Neural cell (in vitro differentiated cells): ENCODE measurements around the gene TEAD4.

Source experiments
- EP300 ChIP-seq: fragments of 450-650 bp; conservative IDR thresholded peaks from 2 replicates; pipeline ENCODE4 v1.6.1; 2014; ENCODE audit warnings: antibody characterized with exemption, mild to moderate bottlenecking, moderate library complexity; ENCODE audit not compliant: poor library complexity, severe bottlenecking
- EZH2 ChIP-seq: fragments of 200-600, 300-800 bp; shearing (Covaris generic), sonication (generic); IDR thresholded peaks from 2 replicates; pipeline ENCODE4 v1.6.1; 2014; ENCODE audit warnings: antibody characterized with exemption, low read length, borderline replicate concordance, mild to moderate bottlenecking; ENCODE audit not compliant: insufficient read depth, poor library complexity, severe bottlenecking
- MXI1 ChIP-seq: fragments of 450-650 bp; conservative IDR thresholded peaks from 2 replicates; pipeline ENCODE4 v1.6.1; 2014; ENCODE audit warnings: antibody characterized with exemption, mild to moderate bottlenecking; ENCODE audit not compliant: poor library complexity, severe bottlenecking
- POLR2AphosphoS5 ChIP-seq: IDR thresholded peaks from 2 replicates; pipeline ENCODE4 v1.6.1; 2012
- RAD21 ChIP-seq: fragments of 450-650 bp; conservative IDR thresholded peaks from 2 replicates; pipeline ENCODE4 v1.6.1; 2014; ENCODE audit warnings: antibody characterized with exemption, mild to moderate bottlenecking, moderate library complexity
- SMC3 ChIP-seq: fragments of 450-650 bp; conservative IDR thresholded peaks from 2 replicates; pipeline ENCODE4 v1.6.1; 2014; ENCODE audit warnings: antibody characterized with exemption, mild to moderate bottlenecking, moderate library complexity; ENCODE audit not compliant: poor library complexity
- TAF1 ChIP-seq: IDR thresholded peaks from 2 replicates; pipeline ENCODE4 v1.6.1; 2012; ENCODE audit warnings: low read depth
- TF ChIP-seq, protein P1 (sequence below): fragments of 450-650 bp; IDR thresholded peaks from 2 replicates; pipeline ENCODE4 v1.5.1; 2014; ENCODE audit warnings: antibody characterized with exemption, mild to moderate bottlenecking, moderate library complexity; ENCODE audit not compliant: poor library complexity, severe bottlenecking
- TF ChIP-seq, protein P2 (sequence below): IDR thresholded peaks from 2 replicates; pipeline ENCODE4 v1.6.1; 2012; ENCODE audit warnings: borderline replicate concordance

DNA sequence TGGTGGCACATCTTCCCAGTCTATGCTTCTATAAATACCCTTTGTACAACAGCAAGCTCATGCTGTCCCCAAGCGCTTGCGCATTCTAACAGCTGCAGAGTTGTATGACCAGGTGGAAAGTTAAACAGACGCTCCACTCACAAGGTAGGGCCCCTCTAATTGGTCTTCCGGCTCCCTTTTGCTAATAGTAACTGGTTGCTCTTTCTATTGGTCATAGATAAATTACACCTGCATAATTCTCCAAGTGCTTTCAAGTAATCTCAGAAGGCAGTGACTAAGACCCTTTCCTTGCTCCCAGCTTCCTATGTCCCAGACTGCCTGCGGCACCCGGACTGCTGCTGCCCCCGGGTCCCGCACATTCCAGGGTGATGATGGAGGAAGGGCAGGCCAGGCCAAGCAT is 111.9 kb downstream of the TEAD4 start:
- TF ChIP-seq, protein P1, sequence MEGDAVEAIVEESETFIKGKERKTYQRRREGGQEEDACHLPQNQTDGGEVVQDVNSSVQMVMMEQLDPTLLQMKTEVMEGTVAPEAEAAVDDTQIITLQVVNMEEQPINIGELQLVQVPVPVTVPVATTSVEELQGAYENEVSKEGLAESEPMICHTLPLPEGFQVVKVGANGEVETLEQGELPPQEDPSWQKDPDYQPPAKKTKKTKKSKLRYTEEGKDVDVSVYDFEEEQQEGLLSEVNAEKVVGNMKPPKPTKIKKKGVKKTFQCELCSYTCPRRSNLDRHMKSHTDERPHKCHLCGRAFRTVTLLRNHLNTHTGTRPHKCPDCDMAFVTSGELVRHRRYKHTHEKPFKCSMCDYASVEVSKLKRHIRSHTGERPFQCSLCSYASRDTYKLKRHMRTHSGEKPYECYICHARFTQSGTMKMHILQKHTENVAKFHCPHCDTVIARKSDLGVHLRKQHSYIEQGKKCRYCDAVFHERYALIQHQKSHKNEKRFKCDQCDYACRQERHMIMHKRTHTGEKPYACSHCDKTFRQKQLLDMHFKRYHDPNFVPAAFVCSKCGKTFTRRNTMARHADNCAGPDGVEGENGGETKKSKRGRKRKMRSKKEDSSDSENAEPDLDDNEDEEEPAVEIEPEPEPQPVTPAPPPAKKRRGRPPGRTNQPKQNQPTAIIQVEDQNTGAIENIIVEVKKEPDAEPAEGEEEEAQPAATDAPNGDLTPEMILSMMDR = no peak
- no peak for TF ChIP-seq RAD21
- TF ChIP-seq SMC3 = no peak
- no peak for TF ChIP-seq POLR2AphosphoS5
- TF ChIP-seq, protein P2, sequence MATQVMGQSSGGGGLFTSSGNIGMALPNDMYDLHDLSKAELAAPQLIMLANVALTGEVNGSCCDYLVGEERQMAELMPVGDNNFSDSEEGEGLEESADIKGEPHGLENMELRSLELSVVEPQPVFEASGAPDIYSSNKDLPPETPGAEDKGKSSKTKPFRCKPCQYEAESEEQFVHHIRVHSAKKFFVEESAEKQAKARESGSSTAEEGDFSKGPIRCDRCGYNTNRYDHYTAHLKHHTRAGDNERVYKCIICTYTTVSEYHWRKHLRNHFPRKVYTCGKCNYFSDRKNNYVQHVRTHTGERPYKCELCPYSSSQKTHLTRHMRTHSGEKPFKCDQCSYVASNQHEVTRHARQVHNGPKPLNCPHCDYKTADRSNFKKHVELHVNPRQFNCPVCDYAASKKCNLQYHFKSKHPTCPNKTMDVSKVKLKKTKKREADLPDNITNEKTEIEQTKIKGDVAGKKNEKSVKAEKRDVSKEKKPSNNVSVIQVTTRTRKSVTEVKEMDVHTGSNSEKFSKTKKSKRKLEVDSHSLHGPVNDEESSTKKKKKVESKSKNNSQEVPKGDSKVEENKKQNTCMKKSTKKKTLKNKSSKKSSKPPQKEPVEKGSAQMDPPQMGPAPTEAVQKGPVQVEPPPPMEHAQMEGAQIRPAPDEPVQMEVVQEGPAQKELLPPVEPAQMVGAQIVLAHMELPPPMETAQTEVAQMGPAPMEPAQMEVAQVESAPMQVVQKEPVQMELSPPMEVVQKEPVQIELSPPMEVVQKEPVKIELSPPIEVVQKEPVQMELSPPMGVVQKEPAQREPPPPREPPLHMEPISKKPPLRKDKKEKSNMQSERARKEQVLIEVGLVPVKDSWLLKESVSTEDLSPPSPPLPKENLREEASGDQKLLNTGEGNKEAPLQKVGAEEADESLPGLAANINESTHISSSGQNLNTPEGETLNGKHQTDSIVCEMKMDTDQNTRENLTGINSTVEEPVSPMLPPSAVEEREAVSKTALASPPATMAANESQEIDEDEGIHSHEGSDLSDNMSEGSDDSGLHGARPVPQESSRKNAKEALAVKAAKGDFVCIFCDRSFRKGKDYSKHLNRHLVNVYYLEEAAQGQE = no peak
- no peak for TF ChIP-seq EZH2
- no peak for TF ChIP-seq EP300
- no peak for TF ChIP-seq TAF1
- no peak for TF ChIP-seq MXI1
